ENCODE data around the gene AGPAT3.

AGPAT3 gene

DNA sequence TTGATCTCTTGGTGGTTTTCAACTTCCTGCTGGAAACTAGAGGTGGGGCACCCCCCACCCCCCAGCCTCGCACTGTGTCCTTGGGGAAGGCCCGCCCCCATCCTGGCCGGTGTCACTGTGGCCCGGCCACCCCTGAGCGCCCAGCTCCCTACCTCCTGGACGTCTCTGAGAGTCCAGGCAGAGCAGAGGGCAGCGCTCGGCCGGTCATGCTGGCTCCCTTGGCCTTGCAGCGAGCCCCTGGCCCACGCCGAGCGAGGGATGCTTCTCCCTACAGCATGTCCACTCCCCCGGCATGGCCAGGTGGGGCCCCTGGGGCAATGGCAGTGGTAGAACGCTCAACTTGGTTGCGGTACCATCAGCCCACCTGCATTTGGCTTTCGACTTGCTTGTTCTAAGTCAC is 118.4 kb downstream of the AGPAT3 start:
- TF ChIP-seq, protein P1, sequence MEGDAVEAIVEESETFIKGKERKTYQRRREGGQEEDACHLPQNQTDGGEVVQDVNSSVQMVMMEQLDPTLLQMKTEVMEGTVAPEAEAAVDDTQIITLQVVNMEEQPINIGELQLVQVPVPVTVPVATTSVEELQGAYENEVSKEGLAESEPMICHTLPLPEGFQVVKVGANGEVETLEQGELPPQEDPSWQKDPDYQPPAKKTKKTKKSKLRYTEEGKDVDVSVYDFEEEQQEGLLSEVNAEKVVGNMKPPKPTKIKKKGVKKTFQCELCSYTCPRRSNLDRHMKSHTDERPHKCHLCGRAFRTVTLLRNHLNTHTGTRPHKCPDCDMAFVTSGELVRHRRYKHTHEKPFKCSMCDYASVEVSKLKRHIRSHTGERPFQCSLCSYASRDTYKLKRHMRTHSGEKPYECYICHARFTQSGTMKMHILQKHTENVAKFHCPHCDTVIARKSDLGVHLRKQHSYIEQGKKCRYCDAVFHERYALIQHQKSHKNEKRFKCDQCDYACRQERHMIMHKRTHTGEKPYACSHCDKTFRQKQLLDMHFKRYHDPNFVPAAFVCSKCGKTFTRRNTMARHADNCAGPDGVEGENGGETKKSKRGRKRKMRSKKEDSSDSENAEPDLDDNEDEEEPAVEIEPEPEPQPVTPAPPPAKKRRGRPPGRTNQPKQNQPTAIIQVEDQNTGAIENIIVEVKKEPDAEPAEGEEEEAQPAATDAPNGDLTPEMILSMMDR (IDR thresholded peaks at IDR 0.05; ENCODE audit: low read depth, low read length) = no peak
- DNase-seq (ENCODE audit: low read depth, low spot score) = no peak
- no peak overlapping the region for H3K4me3 ChIP-seq (ENCODE audit: low read depth, low read length)
- in situ Hi-C loops (cut with HindIII; ENCODE audit: low sequenced_read_pairs) = no loop called here

- H3K4me3 ChIP-seq (ENCODE audit: low read depth, low read length) = no peak overlapping the region
- in situ Hi-C loops (cut with HindIII; ENCODE audit: low sequenced_read_pairs) = no loop called here
- no peak for DNase-seq (ENCODE audit: low read depth, low spot score)
- TF ChIP-seq, protein P1 (IDR thresholded peaks at IDR 0.05; ENCODE audit: low read depth, low read length) = no peak
These were observed 118.9 kb downstream of the AGPAT3 start for GRCh38 chr21:43983860-43984420.

GRCh38 chr21:43984905-43985689 is 120.1 kb downstream of the AGPAT3 start:
- in situ Hi-C loops (cut with HindIII; ENCODE audit: low sequenced_read_pairs) = no loop called here
- TF ChIP-seq, protein P1 (IDR thresholded peaks at IDR 0.05; ENCODE audit: low read depth, low read length) = no peak
- DNase-seq (ENCODE audit: low read depth, low spot score) = no peak
- H3K4me3 ChIP-seq (ENCODE audit: low read depth, low read length) = no peak overlapping the region

GRCh38 chr21:43985690-43986251 is 120.7 kb downstream of the AGPAT3 start:
- DNase-seq (ENCODE audit: low read depth, low spot score) = no peak
- in situ Hi-C loops (cut with HindIII; ENCODE audit: low sequenced_read_pairs) = no loop called here

DNA sequence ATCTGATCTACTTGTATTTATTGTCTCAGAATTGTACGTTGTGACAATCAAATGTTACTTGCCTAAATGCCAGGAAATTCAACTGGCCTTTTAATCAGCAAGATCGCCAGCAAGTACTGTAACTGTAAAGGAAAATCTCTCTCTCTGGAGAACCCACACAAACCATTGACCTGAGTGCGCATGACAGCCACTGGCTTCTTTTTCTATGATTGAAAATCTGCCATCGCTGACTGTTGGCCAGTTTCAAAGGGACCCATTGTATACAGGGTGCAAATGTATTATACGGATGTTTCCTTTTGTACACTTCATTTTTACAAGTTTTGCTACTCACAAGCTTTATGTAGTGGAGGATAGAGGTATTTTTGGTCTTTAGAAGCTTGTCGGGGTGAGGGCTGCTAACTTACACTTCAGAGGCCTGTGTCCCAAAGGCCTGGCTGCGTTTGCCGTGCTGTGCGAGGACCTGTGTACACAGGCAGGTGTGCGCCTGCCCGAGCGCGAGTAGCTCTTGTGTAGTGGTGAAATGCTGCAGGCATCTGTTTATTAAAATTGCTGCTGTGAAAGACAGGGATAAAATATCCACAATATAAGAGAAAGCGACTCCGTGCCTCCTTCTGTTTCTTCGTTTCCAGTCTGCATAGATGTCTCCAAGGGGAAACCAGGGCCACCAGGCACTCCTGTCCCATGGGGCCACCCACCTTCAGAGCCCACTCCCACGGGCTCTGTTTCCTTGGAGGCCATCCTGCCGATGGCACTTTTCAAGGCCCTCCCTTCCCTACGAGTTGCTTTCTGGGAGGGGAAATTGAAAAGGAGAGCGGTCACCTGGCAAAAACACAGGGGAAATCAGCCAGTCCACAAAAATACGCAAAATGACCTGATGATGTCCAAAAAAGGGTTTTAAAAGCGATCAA is 121.8 kb downstream of the AGPAT3 start:
- no peak overlapping the region for H3K4me3 ChIP-seq (ENCODE audit: low read depth, low read length)
- no peak for DNase-seq (ENCODE audit: low read depth, low spot score)
- TF ChIP-seq, protein P1 (IDR thresholded peaks at IDR 0.05; ENCODE audit: low read depth, low read length) = no peak
- in situ Hi-C loops (cut with HindIII; ENCODE audit: low sequenced_read_pairs) = no loop called here

More at GRCh38 chr21:43985690-43986251, 120.7 kb downstream of the AGPAT3 start:
- no peak overlapping the region for H3K4me3 ChIP-seq (ENCODE audit: low read depth, low read length)
- TF ChIP-seq, protein P1 (IDR thresholded peaks at IDR 0.05; ENCODE audit: low read depth, low read length) = no peak

DNA sequence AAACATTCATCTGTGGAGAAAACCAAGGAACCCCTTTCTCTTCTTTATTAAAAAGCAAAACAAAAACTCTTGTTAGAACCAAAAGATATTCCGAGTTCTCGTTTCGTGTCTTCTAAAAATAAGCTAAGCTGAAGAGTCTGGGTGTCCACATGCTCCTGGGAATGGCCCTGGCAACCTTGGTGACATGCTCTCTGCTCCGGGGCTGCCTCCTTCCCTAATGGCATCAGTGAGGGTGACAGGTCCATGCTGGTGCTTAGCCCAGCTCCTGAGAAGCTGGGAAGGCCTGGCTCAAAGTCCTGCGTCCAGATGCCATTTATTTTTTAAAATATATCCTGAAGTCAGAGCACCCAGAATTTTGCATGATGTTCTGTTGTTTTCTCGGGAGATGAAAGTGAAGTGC is 122.5 kb downstream of the AGPAT3 start:
- in situ Hi-C loops (cut with HindIII; ENCODE audit: low sequenced_read_pairs) = no loop called here

More for the DNA sequence above, 122.5 kb downstream of the AGPAT3 start:
- H3K4me3 ChIP-seq (ENCODE audit: low read depth, low read length) = no peak overlapping the region
- TF ChIP-seq, protein P1 (IDR thresholded peaks at IDR 0.05; ENCODE audit: low read depth, low read length) = no peak
- DNase-seq (ENCODE audit: low read depth, low spot score) = no peak
